Measurements from ENCODE around the gene TAS1R3. TPM values are rescaled to one million over a fixed set of nuclear protein-coding genes. Genes with fewer than 3 reads are reported as not detected.
"Not testable (repeated sequence)": the region's sequence is repeated elsewhere in the genome, so short reads cannot be mapped to it uniquely, and the experiment has no call there.

Gene TAS1R3
- total RNA-seq, 1 donor from 2014 or later, result 1.3 TPM

GRCh38 chr1:1313500-1314236 lies 17.4 kb upstream of the TAS1R3 start:
- Mint-ChIP-seq H3K27ac (ENCODE audit: unreplicated experiment) (peak overlapping the region; percentile 43), H3K36me3 (ENCODE audit: unreplicated experiment) (no peaks in the 10 kb centered on the region), H3K4me3 (ENCODE audit: unreplicated experiment) (peak overlapping the region; percentile 59), H3K9me3 (ENCODE audit: unreplicated experiment) (peaks cover 9% of the 10 kb centered on the region), H3K27me3 (ENCODE audit: unreplicated experiment) (peaks cover 11% of the 10 kb centered on the region), H3K4me1 (ENCODE audit: low read depth, unreplicated experiment) (peaks cover 9% of the 10 kb centered on the region)
- no peak for TF ChIP-seq CTCF (IDR thresholded peaks at IDR 0.05; ENCODE audit: partially characterized antibody, unreplicated experiment)
- no peak for DNase-seq

GRCh38 chr1:1314237-1314586 lies 16.9 kb upstream of the TAS1R3 start:
- no peak overlapping the region for H3K27ac Mint-ChIP-seq (ENCODE audit: unreplicated experiment)
- DNase-seq, result no peak
- no peak overlapping the region for H3K4me3 Mint-ChIP-seq (ENCODE audit: unreplicated experiment)
- H3K27me3 Mint-ChIP-seq (ENCODE audit: unreplicated experiment), result peaks cover 11% of the 10 kb centered on the region
- H3K36me3 Mint-ChIP-seq (ENCODE audit: unreplicated experiment), result no peaks in the 10 kb centered on the region
- H3K9me3 Mint-ChIP-seq (ENCODE audit: unreplicated experiment), result peaks cover 9% of the 10 kb centered on the region
- H3K4me1 Mint-ChIP-seq (ENCODE audit: low read depth, unreplicated experiment), result peaks cover 9% of the 10 kb centered on the region
- TF ChIP-seq CTCF (IDR thresholded peaks at IDR 0.05; ENCODE audit: partially characterized antibody, unreplicated experiment), result no peak

GRCh38 chr1:1314678-1315335 lies 16.3 kb upstream of the TAS1R3 start:
- DNase-seq, result no peak
- Mint-ChIP-seq H3K9me3 (ENCODE audit: unreplicated experiment) (peaks cover 13% of the 10 kb centered on the region), H3K36me3 (ENCODE audit: unreplicated experiment) (no peaks in the 10 kb centered on the region), H3K4me3 (ENCODE audit: unreplicated experiment) (no peak overlapping the region), H3K27me3 (ENCODE audit: unreplicated experiment) (peaks cover 11% of the 10 kb centered on the region), H3K4me1 (ENCODE audit: low read depth, unreplicated experiment) (peaks cover 10% of the 10 kb centered on the region), H3K27ac (ENCODE audit: unreplicated experiment) (peak overlapping the region; percentile 15)
- no peak for TF ChIP-seq CTCF (IDR thresholded peaks at IDR 0.05; ENCODE audit: partially characterized antibody, unreplicated experiment)

- DNase-seq, result no peak
- no peaks in the 10 kb centered on the region for H3K36me3 Mint-ChIP-seq (ENCODE audit: unreplicated experiment)
- no peak for TF ChIP-seq CTCF (IDR thresholded peaks at IDR 0.05; ENCODE audit: partially characterized antibody, unreplicated experiment)
- H3K9me3 Mint-ChIP-seq (ENCODE audit: unreplicated experiment), result peaks cover 13% of the 10 kb centered on the region
- H3K4me1 Mint-ChIP-seq (ENCODE audit: low read depth, unreplicated experiment), result peaks cover 10% of the 10 kb centered on the region
- H3K27me3 Mint-ChIP-seq (ENCODE audit: unreplicated experiment), result peaks cover 13% of the 10 kb centered on the region
- peak overlapping the region; percentile 62 for H3K27ac Mint-ChIP-seq (ENCODE audit: unreplicated experiment)
- H3K4me3 Mint-ChIP-seq (ENCODE audit: unreplicated experiment), result peak overlapping the region; percentile 43
Observed at GRCh38 chr1:1315435-1315954, 15.6 kb upstream of the TAS1R3 start.

- H3K27ac Mint-ChIP-seq (ENCODE audit: unreplicated experiment), result peak overlapping the region; percentile 62
- H3K9me3 Mint-ChIP-seq (ENCODE audit: unreplicated experiment), result peaks cover 13% of the 10 kb centered on the region
- H3K27me3 Mint-ChIP-seq (ENCODE audit: unreplicated experiment); H3K36me3 Mint-ChIP-seq (ENCODE audit: unreplicated experiment); DNase-seq; H3K4me3 Mint-ChIP-seq (ENCODE audit: unreplicated experiment): not testable (repeated sequence)
- H3K4me1 Mint-ChIP-seq (ENCODE audit: low read depth, unreplicated experiment), result peaks cover 10% of the 10 kb centered on the region
Observed at GRCh38 chr1:1316199-1316598, 14.9 kb upstream of the TAS1R3 start.
